Gastroesophageal sphincter (tissue), 4 donors: Measurements from ENCODE around the gene BTBD9. TPM values are rescaled to one million over a fixed set of nuclear protein-coding genes. Genes with fewer than 3 reads are reported as not detected.

Experiments used
- ATAC-seq: fragments of 150-250 bp; one replicate; pipeline ENCODE4 v1.9.1; 2016; ENCODE audit warnings: mild to moderate bottlenecking, moderate library complexity
- H3K27ac ChIP-seq, 4 donors: fragments of 200-600 bp; sonication (generic) in 3 of 4; 1 replicate in 3 of 4; 2 replicates in 1 of 4; pipeline ENCODE4 v1.5.1; 2016 to 2019
- H3K27me3 ChIP-seq: fragments of 200-600 bp; sonication (generic); one replicate; pipeline ENCODE4 v1.5.1; 2019
- H3K36me3 ChIP-seq, 2 donors: fragments of 200-600 bp; sonication (generic); one replicate each; pipeline ENCODE4 v1.5.1; 2019; ENCODE audit warnings: control low read depth in 1 of 2
- H3K4me1 ChIP-seq, 3 donors: fragments of 200-600 bp; sonication (generic); 1 replicate in 2 of 3; 2 replicates in 1 of 3; pipeline ENCODE4 v1.5.1; 2016 to 2019; ENCODE audit warnings: control low read depth in 2 of 3
- H3K4me3 ChIP-seq, 2 donors: fragments of 200-600 bp; sonication (generic); one replicate each; pipeline ENCODE4 v1.5.1; 2019; ENCODE audit warnings: mild to moderate bottlenecking in 1 of 2, moderate library complexity in 1 of 2
- H3K9me3 ChIP-seq, 3 donors: fragments of 200-600 bp; sonication (generic); one replicate each; pipeline ENCODE4 v1.5.1; 2017 to 2019; ENCODE audit warnings: control low read depth in 2 of 3
- CTCF ChIP-seq, 4 experiments: fragments of 200-600 bp in 2 of 4; fragments of 450-650 bp in 2 of 4; sonication (generic) in 1 of 4; IDR thresholded peaks; one replicate each; pipeline ENCODE4 v1.5.1; 2017 to 2019; ENCODE audit warnings: antibody characterized with exemption in 4 of 4, mild to moderate bottlenecking in 2 of 4, moderate library complexity in 2 of 4
- EP300 ChIP-seq: sonication (generic); formaldehyde crosslinking; IDR thresholded peaks from one replicate; pipeline ENCODE4 v1.6.1; 2017; ENCODE audit warnings: antibody characterized with exemption, mild to moderate bottlenecking
- POLR2A ChIP-seq, 2 donors: fragments of 450-650 bp; IDR thresholded peaks; one replicate each; pipeline ENCODE4 v1.6.1; 2017; ENCODE audit warnings: antibody characterized with exemption in 2 of 2, mild to moderate bottlenecking in 2 of 2, moderate library complexity in 1 of 2
- POLR2AphosphoS5 ChIP-seq: sonication (generic); formaldehyde crosslinking; IDR thresholded peaks from one replicate; pipeline ENCODE4 v1.6.1; 2017; ENCODE audit warnings: antibody characterized with exemption
- WGBS, 2 donors: methylation state at CpG; one replicate each; pipeline ENCODE4 v1.1.5; 2018; ENCODE audit warnings: low coverage in 1 of 2; 5-methylcytosine and 5-hydroxymethylcytosine counted together
- total RNA-seq, 4 donors: library from RNA; depleted of rRNA; stranded (reverse); fragments of >200 nt; gene quantifications; one replicate each; pipeline ENCODE4 v1.1.0, GENCODE V29; 2016

Gene BTBD9
- total RNA-seq, 4 donors from 2014 or later, result 11.3 to 18.9 (median 13.8) TPM

- no peak overlapping the region for H3K27ac ChIP-seq
- 87 to 94% methylated on average over 5 to 7 of the region's 7 CpGs for WGBS, 2 donors
- no peaks in the 10 kb centered on the region for H3K9me3 ChIP-seq
- no peaks in the 10 kb centered on the region for H3K36me3 ChIP-seq
- H3K4me1 ChIP-seq, result no peaks in the 10 kb centered on the region
- TF ChIP-seq CTCF (IDR thresholded peaks at IDR 0.05), result no peak
- TF ChIP-seq POLR2A (IDR thresholded peaks at IDR 0.05), result no peak
- no peak for TF ChIP-seq EP300
- no peak for TF ChIP-seq POLR2AphosphoS5
- no peak overlapping the region for H3K4me3 ChIP-seq
- ATAC-seq, result no peak
- H3K27me3 ChIP-seq, result no peaks in the 10 kb centered on the region
These were observed 152.3 kb downstream of the BTBD9 start for GRCh38 chr6:38487423-38487822.

- 91 to 100% methylated on average over 1 of the region's 1 CpG for WGBS, 2 donors
- Histone ChIP-seq H3K4me3 (no peak overlapping the region), H3K27me3 (no peaks in the 10 kb centered on the region), H3K4me1 (no peaks in the 10 kb centered on the region), H3K9me3 (no peaks in the 10 kb centered on the region), H3K27ac (no peak overlapping the region), H3K36me3 (no peaks in the 10 kb centered on the region)
- no peak for TF ChIP-seq EP300
- TF ChIP-seq CTCF (IDR thresholded peaks at IDR 0.05), result no peak
- no peak for TF ChIP-seq POLR2A (IDR thresholded peaks at IDR 0.05)
- no peak for TF ChIP-seq POLR2AphosphoS5
- no peak for ATAC-seq
These were observed 154.2 kb downstream of the BTBD9 start for GRCh38 chr6:38485488-38485887.

- Histone ChIP-seq H3K27ac (no peak overlapping the region), H3K36me3 (no peaks in the 10 kb centered on the region), H3K4me3 (no peak overlapping the region), H3K9me3 (no peaks in the 10 kb centered on the region), H3K27me3 (no peaks in the 10 kb centered on the region), H3K4me1 (no peaks in the 10 kb centered on the region)
- WGBS, 2 donors, result 94 to 96% methylated on average over 3 of the region's 3 CpGs
- no peak for ATAC-seq
- TF ChIP-seq CTCF (IDR thresholded peaks at IDR 0.05) (no peak), POLR2A (IDR thresholded peaks at IDR 0.05) (no peak), EP300 (no peak), POLR2AphosphoS5 (no peak)
These were observed 155.1 kb downstream of the BTBD9 start for GRCh38 chr6:38484656-38485055.

GRCh38 chr6:38483526-38483925 lies 156.2 kb downstream of the BTBD9 start:
- no peak for ATAC-seq
- no peak overlapping the region for H3K27ac ChIP-seq
- TF ChIP-seq POLR2A (IDR thresholded peaks at IDR 0.05), result no peak
- no peak for TF ChIP-seq POLR2AphosphoS5
- no peak for TF ChIP-seq EP300
- TF ChIP-seq CTCF (IDR thresholded peaks at IDR 0.05), result no peak

GRCh38 chr6:38482466-38482865 lies 157.3 kb downstream of the BTBD9 start:
- WGBS, 2 donors, result 88% methylated on average over 1 of the region's 1 CpG; no CpG with 5 or more reads in 1 of the 2 donors
- H3K9me3 ChIP-seq, result no peaks in the 10 kb centered on the region
- H3K36me3 ChIP-seq, result no peaks in the 10 kb centered on the region
- TF ChIP-seq EP300 (no peak), POLR2A (IDR thresholded peaks at IDR 0.05) (no peak), CTCF (IDR thresholded peaks at IDR 0.05) (no peak), POLR2AphosphoS5 (no peak)
- no peak for ATAC-seq
- no peaks in the 10 kb centered on the region for H3K4me1 ChIP-seq
- no peaks in the 10 kb centered on the region for H3K27me3 ChIP-seq
- no peak overlapping the region for H3K27ac ChIP-seq
- H3K4me3 ChIP-seq, result no peak overlapping the region

More at GRCh38 chr6:38483526-38483925, 156.2 kb downstream of the BTBD9 start:
- Histone ChIP-seq H3K4me1 (no peaks in the 10 kb centered on the region), H3K4me3 (no peak overlapping the region), H3K27me3 (no peaks in the 10 kb centered on the region), H3K9me3 (no peaks in the 10 kb centered on the region), H3K36me3 (no peaks in the 10 kb centered on the region)
- WGBS, 2 donors, result 61 to 93% methylated on average over 2 of the region's 2 CpGs
